GM23248 (cell line): ENCODE data around the gene PPP1R2. TPM values are rescaled to one million over a fixed set of nuclear protein-coding genes. Genes with fewer than 3 reads are reported as not detected.

Experiments used
- DNase-seq: peaks from one replicate; pipeline ENCODE4 v3.0.0-alpha.2; 2015
- H2AFZ ChIP-seq: fragments of 200-600 bp; sonication (generic); 2 replicates; pipeline ENCODE4 v1.6.1; 2016; ENCODE audit warnings: antibody characterized with exemption
- H3F3A ChIP-seq: fragments of 200-600 bp; sonication (generic); 2 replicates; pipeline ENCODE4 v1.6.1; 2016; ENCODE audit warnings: mild to moderate bottlenecking, antibody characterized with exemption, mixed run types; ENCODE audit not compliant: insufficient read depth
- H3K27ac ChIP-seq: fragments of 200-600 bp; sonication (generic); 2 replicates; pipeline ENCODE4 v1.5.1; 2016; ENCODE audit warnings: mild to moderate bottlenecking
- H3K27me3 ChIP-seq: fragments of 200-600 bp; sonication (generic); replicated peaks from 2 replicates; pipeline ENCODE4 v1.6.1; 2016; ENCODE audit warnings: mild to moderate bottlenecking; ENCODE audit not compliant: insufficient read depth
- H3K36me3 ChIP-seq: fragments of 200-600 bp; sonication (generic); 2 replicates; pipeline ENCODE4 v1.6.1; 2016; ENCODE audit warnings: low read depth, mild to moderate bottlenecking
- H3K4me1 ChIP-seq: fragments of 200-600 bp; sonication (generic); 2 replicates; pipeline ENCODE4 v1.6.1; 2016; ENCODE audit warnings: mild to moderate bottlenecking; ENCODE audit not compliant: insufficient read depth
- H3K4me2 ChIP-seq: fragments of 200-600 bp; sonication (generic); one replicate; pipeline ENCODE4 v1.6.1; 2016; ENCODE audit warnings: mild to moderate bottlenecking; ENCODE audit not compliant: unreplicated experiment
- H3K4me3 ChIP-seq: fragments of 200-600 bp; sonication (generic); 2 replicates; pipeline ENCODE4 v1.5.1; 2016; ENCODE audit warnings: mild to moderate bottlenecking
- H3K79me2 ChIP-seq: fragments of 200-600 bp; sonication (generic); 2 replicates; pipeline ENCODE4 v1.6.1; 2016; ENCODE audit warnings: mild to moderate bottlenecking; ENCODE audit not compliant: insufficient read depth
- H3K9ac ChIP-seq: fragments of 200-600 bp; sonication (generic); 2 replicates; pipeline ENCODE4 v1.6.1; 2016; ENCODE audit warnings: mild to moderate bottlenecking
- H3K9me2 ChIP-seq: fragments of 200-600 bp; sonication (generic); 2 replicates; pipeline ENCODE4 v1.6.1; 2016; ENCODE audit warnings: mixed run types, mild to moderate bottlenecking, moderate library complexity; ENCODE audit not compliant: insufficient read depth
- H3K9me3 ChIP-seq: fragments of 200-600 bp; sonication (generic); one replicate; pipeline ENCODE4 v1.6.1; 2017; ENCODE audit warnings: low read depth
- H4K20me1 ChIP-seq: fragments of 200-600 bp; sonication (generic); 2 replicates; pipeline ENCODE4 v1.6.0; 2016; ENCODE audit not compliant: insufficient read depth
- EZH2 ChIP-seq: fragments of 200-600 bp; sonication (generic); IDR thresholded peaks from 2 replicates; pipeline ENCODE4 v1.6.1; 2018; ENCODE audit warnings: antibody characterized with exemption, mild to moderate bottlenecking; ENCODE audit not compliant: insufficient read depth, poor library complexity, severe bottlenecking
- EZH2phosphoT487 ChIP-seq: fragments of 200-600 bp; sonication (generic); IDR thresholded peaks from 2 replicates; pipeline ENCODE4 v1.6.1; 2018; ENCODE audit warnings: antibody characterized with exemption, moderate library complexity, mild to moderate bottlenecking, low read depth; ENCODE audit not compliant: insufficient read depth
- WGBS, 2 experiments: methylation state at CpG; one replicate each; pipeline ENCODE4 v1.1.6; 2015 to 2017; ENCODE audit warnings: low lambda C conversion rate in 2 of 2, low coverage in 1 of 2; ENCODE audit errors: missing lambda C conversion rate in 2 of 2; 5-methylcytosine and 5-hydroxymethylcytosine counted together
- in situ Hi-C: fragments of 300-500 bp; cut with MboI; formaldehyde crosslinking; loops from 2 replicates; pipeline ENCODE4 v1.15.0; 2020
- polyA plus RNA-seq: library from polyadenylated mRNA; unstranded; fragments of >200 nt; fragmentation: Nextera tagmentation; extraction: Ambion mirVana; gene quantifications from 2 replicates; pipeline ENCODE4 v1.2.1, GENCODE V29; 2016
- total RNA-seq: library from RNA; depleted of rRNA; stranded (reverse); fragments of >200 nt; shearing (Covaris generic); gene quantifications from 2 replicates; pipeline ENCODE4 v1.2.3, GENCODE V29; 2014

Gene PPP1R2
- total and polyA plus RNA-seq, 2 experiments from 2014 or later = 50.9 to 55.8 TPM

- Histone ChIP-seq H4K20me1 (0 out of 2 replicates have a peak, but pooled peaks cover 3% of the 10 kb centered on the region), H3K4me3 (no peak overlapping the region), H2AFZ (no peak overlapping the region), H3K9me3 (no peaks in the 10 kb centered on the region), H3F3A (no peaks in the 10 kb centered on the region), H3K9me2 (no peaks in the 10 kb centered on the region), H3K27ac (no peak overlapping the region), H3K4me1 (no peaks in the 10 kb centered on the region), H3K9ac (no peak overlapping the region), H3K4me2 (no peak overlapping the region), H3K36me3 (no peaks in the 10 kb centered on the region), H3K79me2 (peaks cover 88% of the 10 kb centered on the region), H3K27me3 (no peaks in the 10 kb centered on the region)
- in situ Hi-C loops = no loop called here
- no peak for DNase-seq
- TF ChIP-seq EZH2phosphoT487 = no peak
- TF ChIP-seq EZH2 = no peak
- 86 to 88% methylated on average over 7 of the region's 7 CpGs for WGBS, 2 experiments
Measured at GRCh38 chr3:195532834-195533233, 10.3 kb downstream of the PPP1R2 start.

GRCh38 chr3:195532345-195532744 lies 10.8 kb downstream of the PPP1R2 start:
- no peak overlapping the region for H2AFZ ChIP-seq
- no peaks in the 10 kb centered on the region for H3K36me3 ChIP-seq
- no peaks in the 10 kb centered on the region for H3K9me2 ChIP-seq
- no peak overlapping the region for H3K4me2 ChIP-seq
- no peaks in the 10 kb centered on the region for H3K4me1 ChIP-seq
- H3K27me3 ChIP-seq = no peaks in the 10 kb centered on the region
- 0 out of 2 replicates have a peak, but pooled peaks cover 3% of the 10 kb centered on the region for H4K20me1 ChIP-seq
- no peak overlapping the region for H3K9ac ChIP-seq
- TF ChIP-seq EZH2phosphoT487 = no peak
- TF ChIP-seq EZH2 = no peak
- no peak for DNase-seq
- H3K79me2 ChIP-seq = peaks cover 86% of the 10 kb centered on the region
- H3F3A ChIP-seq = no peaks in the 10 kb centered on the region
- H3K4me3 ChIP-seq = no peak overlapping the region
- H3K9me3 ChIP-seq = no peaks in the 10 kb centered on the region
- in situ Hi-C loops = no loop called here
- H3K27ac ChIP-seq = no peak overlapping the region
- 50 to 55% methylated on average over 3 of the region's 3 CpGs for WGBS, 2 experiments

- in situ Hi-C loops = no loop called here
- Histone ChIP-seq H3K27ac (no peak overlapping the region), H3K4me3 (no peak overlapping the region), H3K9me3 (no peaks in the 10 kb centered on the region), H3K4me2 (no peak overlapping the region), H4K20me1 (0 out of 2 replicates have a peak, but pooled peaks cover 3% of the 10 kb centered on the region), H2AFZ (no peak overlapping the region), H3K36me3 (no peaks in the 10 kb centered on the region), H3K9me2 (no peaks in the 10 kb centered on the region), H3K4me1 (no peaks in the 10 kb centered on the region), H3K27me3 (no peaks in the 10 kb centered on the region), H3F3A (no peaks in the 10 kb centered on the region), H3K79me2 (peaks cover 84% of the 10 kb centered on the region), H3K9ac (no peak overlapping the region)
- 95% methylated on average over 5 of the region's 5 CpGs for WGBS, 2 experiments
- TF ChIP-seq EZH2phosphoT487 = no peak
- TF ChIP-seq EZH2 = no peak
- no peak for DNase-seq
Measured at GRCh38 chr3:195531683-195532082, 11.4 kb downstream of the PPP1R2 start.

- no peaks in the 10 kb centered on the region for H3K27me3 ChIP-seq
- no peak overlapping the region for H3K4me2 ChIP-seq
- no peaks in the 10 kb centered on the region for H3K9me3 ChIP-seq
- no peaks in the 10 kb centered on the region for H3K9me2 ChIP-seq
- no peaks in the 10 kb centered on the region for H3K4me1 ChIP-seq
- no peak overlapping the region for H3K9ac ChIP-seq
- TF ChIP-seq EZH2 (no peak), EZH2phosphoT487 (no peak)
- peaks cover 9% of the 10 kb centered on the region; the same call in 1 of the 2 replicates for H3K36me3 ChIP-seq
- H3K27ac ChIP-seq = no peak overlapping the region
- no peak overlapping the region for H2AFZ ChIP-seq
- H3F3A ChIP-seq = peaks cover 13% of the 10 kb centered on the region
- DNase-seq = no peak
- peaks cover 48% of the 10 kb centered on the region for H3K79me2 ChIP-seq
- WGBS, 2 experiments = 98 to 99% methylated on average over 4 of the region's 4 CpGs
- no peaks in the 10 kb centered on the region for H4K20me1 ChIP-seq
- in situ Hi-C loops = no loop called here
- H3K4me3 ChIP-seq = no peak overlapping the region
Measured at GRCh38 chr3:195526492-195526891, 16.6 kb downstream of the PPP1R2 start.
